SK-N-SH (cell line): Measurements from ENCODE around the gene LOXL4.

ENCODE experiments used
- FOXJ3 ChIP-seq: sonication (generic); formaldehyde crosslinking; IDR thresholded peaks from 2 replicates; pipeline ENCODE4 v1.5.1; 2020; ENCODE audit warnings: mild to moderate bottlenecking, missing genetic modification reagents
- FOXM1 ChIP-seq: IDR thresholded peaks from 2 replicates; pipeline ENCODE4 v1.4.0; 2012; ENCODE audit warnings: low read depth, mild to moderate bottlenecking
- JUND ChIP-seq: IDR thresholded peaks from 2 replicates; pipeline ENCODE4 v1.4.0; 2012
- MXI1 ChIP-seq: IDR thresholded peaks from 2 replicates; pipeline ENCODE4 v1.6.1; 2012; ENCODE audit warnings: mild to moderate bottlenecking, low read depth, low read length, improper control_type of control experiment
- NRF1 ChIP-seq: IDR thresholded peaks from 2 replicates; pipeline ENCODE4 v1.6.1; 2012; ENCODE audit warnings: low read depth, mild to moderate bottlenecking, low read length
- POLR2AphosphoS5 ChIP-seq: IDR thresholded peaks from 2 replicates; pipeline ENCODE4 v1.6.1; 2012; ENCODE audit warnings: low read depth, low read length
- RAD21 ChIP-seq: IDR thresholded peaks from 2 replicates; pipeline ENCODE4 v1.6.1; 2012; ENCODE audit warnings: mild to moderate bottlenecking, low read length
- RFX5 ChIP-seq: IDR thresholded peaks from 2 replicates; pipeline ENCODE4 v1.6.1; 2012; ENCODE audit warnings: mild to moderate bottlenecking, improper control_type of control experiment, low read length
- YY1 ChIP-seq: IDR thresholded peaks from 2 replicates; pipeline ENCODE4 v1.4.0; 2012; ENCODE audit warnings: low read depth, mild to moderate bottlenecking
- TF ChIP-seq, protein P1 (sequence below): fragments of 200-600 bp; sonication (generic); IDR thresholded peaks from 2 replicates; pipeline ENCODE4 v1.6.1; 2017; ENCODE audit warnings: antibody characterized with exemption, mild to moderate bottlenecking, moderate library complexity
- TF ChIP-seq, protein P2 (sequence below): fragments of 150-350 bp; IDR thresholded peaks from 2 replicates; pipeline ENCODE4 v1.6.1; 2017; ENCODE audit warnings: antibody characterized with exemption, low read length, low read depth, borderline replicate concordance

DNA sequence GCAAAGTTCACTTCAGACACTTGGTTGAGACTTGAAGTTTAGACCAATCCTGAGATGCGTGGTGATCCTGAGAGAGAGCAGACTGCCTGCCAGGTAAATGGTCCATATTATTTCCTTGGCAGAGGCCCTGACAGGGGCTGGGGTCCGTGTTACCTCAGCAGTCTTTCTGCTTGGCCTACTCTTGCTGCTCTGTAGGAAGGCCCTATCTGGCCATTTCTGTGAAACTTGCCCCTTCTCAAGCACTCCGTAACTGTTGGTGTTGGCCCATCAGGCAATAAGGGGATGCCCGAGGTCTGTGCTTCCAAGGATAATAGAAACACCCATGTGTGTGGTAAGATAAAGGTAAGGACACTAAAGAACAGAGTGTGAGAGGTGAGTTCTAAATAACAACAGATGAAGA is 20.0 kb downstream of the LOXL4 start:
- TF ChIP-seq, protein P1, sequence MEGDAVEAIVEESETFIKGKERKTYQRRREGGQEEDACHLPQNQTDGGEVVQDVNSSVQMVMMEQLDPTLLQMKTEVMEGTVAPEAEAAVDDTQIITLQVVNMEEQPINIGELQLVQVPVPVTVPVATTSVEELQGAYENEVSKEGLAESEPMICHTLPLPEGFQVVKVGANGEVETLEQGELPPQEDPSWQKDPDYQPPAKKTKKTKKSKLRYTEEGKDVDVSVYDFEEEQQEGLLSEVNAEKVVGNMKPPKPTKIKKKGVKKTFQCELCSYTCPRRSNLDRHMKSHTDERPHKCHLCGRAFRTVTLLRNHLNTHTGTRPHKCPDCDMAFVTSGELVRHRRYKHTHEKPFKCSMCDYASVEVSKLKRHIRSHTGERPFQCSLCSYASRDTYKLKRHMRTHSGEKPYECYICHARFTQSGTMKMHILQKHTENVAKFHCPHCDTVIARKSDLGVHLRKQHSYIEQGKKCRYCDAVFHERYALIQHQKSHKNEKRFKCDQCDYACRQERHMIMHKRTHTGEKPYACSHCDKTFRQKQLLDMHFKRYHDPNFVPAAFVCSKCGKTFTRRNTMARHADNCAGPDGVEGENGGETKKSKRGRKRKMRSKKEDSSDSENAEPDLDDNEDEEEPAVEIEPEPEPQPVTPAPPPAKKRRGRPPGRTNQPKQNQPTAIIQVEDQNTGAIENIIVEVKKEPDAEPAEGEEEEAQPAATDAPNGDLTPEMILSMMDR: no peak
- TF ChIP-seq POLR2AphosphoS5 (no peak), YY1 (no peak), FOXM1 (no peak), NRF1 (no peak), RFX5 (no peak), RAD21 (no peak), FOXJ3 (CRISPR knock-in tag) (no peak), MXI1 (no peak), JUND (no peak)
- TF ChIP-seq, protein P2, sequence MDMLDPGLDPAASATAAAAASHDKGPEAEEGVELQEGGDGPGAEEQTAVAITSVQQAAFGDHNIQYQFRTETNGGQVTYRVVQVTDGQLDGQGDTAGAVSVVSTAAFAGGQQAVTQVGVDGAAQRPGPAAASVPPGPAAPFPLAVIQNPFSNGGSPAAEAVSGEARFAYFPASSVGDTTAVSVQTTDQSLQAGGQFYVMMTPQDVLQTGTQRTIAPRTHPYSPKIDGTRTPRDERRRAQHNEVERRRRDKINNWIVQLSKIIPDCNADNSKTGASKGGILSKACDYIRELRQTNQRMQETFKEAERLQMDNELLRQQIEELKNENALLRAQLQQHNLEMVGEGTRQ: no peak
